ENCODE results near the gene GPM6B.

DNA sequence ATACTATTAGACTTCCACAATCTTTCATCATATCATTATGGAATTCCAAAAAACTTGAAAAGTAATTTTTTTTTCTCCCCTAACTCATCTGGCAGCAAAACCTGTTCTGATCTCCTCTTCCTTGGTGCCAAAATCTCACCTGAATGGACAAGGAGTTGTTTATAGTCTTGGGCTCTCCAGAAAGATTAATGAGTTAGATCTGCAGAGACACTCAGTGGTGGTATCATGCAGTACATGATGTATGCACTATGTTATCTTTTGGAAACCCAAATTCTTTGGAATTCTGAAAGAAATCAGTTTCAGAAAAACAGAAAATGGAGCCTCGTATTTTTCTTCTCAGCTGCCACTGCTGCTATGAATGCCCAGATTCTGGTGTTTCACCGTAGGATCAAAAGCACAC lies 11.7 kb downstream of the GPM6B start:
- TF ChIP-seq EZH2 (IDR thresholded peaks at IDR 0.05; ENCODE audit: low read depth, unreplicated experiment) (no peak), POLR2AphosphoS5 (IDR thresholded peaks at IDR 0.05; ENCODE audit: low read depth) (no peak), EZH2phosphoT487 (IDR thresholded peaks at IDR 0.05; ENCODE audit: unreplicated experiment) (no peak), STAT1 (IDR thresholded peaks at IDR 0.05; ENCODE audit: unreplicated experiment) (no peak), JUNB (IDR thresholded peaks at IDR 0.05; ENCODE audit: unreplicated experiment) (no peak), NANOG (IDR thresholded peaks at IDR 0.05; ENCODE audit: borderline replicate concordance) (no peak)
- TF ChIP-seq, protein P1, sequence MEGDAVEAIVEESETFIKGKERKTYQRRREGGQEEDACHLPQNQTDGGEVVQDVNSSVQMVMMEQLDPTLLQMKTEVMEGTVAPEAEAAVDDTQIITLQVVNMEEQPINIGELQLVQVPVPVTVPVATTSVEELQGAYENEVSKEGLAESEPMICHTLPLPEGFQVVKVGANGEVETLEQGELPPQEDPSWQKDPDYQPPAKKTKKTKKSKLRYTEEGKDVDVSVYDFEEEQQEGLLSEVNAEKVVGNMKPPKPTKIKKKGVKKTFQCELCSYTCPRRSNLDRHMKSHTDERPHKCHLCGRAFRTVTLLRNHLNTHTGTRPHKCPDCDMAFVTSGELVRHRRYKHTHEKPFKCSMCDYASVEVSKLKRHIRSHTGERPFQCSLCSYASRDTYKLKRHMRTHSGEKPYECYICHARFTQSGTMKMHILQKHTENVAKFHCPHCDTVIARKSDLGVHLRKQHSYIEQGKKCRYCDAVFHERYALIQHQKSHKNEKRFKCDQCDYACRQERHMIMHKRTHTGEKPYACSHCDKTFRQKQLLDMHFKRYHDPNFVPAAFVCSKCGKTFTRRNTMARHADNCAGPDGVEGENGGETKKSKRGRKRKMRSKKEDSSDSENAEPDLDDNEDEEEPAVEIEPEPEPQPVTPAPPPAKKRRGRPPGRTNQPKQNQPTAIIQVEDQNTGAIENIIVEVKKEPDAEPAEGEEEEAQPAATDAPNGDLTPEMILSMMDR (conservative IDR thresholded peaks at IDR 0.05; ENCODE audit: low read depth in 2 of 2): no peak
- TF ChIP-seq, protein P2, sequence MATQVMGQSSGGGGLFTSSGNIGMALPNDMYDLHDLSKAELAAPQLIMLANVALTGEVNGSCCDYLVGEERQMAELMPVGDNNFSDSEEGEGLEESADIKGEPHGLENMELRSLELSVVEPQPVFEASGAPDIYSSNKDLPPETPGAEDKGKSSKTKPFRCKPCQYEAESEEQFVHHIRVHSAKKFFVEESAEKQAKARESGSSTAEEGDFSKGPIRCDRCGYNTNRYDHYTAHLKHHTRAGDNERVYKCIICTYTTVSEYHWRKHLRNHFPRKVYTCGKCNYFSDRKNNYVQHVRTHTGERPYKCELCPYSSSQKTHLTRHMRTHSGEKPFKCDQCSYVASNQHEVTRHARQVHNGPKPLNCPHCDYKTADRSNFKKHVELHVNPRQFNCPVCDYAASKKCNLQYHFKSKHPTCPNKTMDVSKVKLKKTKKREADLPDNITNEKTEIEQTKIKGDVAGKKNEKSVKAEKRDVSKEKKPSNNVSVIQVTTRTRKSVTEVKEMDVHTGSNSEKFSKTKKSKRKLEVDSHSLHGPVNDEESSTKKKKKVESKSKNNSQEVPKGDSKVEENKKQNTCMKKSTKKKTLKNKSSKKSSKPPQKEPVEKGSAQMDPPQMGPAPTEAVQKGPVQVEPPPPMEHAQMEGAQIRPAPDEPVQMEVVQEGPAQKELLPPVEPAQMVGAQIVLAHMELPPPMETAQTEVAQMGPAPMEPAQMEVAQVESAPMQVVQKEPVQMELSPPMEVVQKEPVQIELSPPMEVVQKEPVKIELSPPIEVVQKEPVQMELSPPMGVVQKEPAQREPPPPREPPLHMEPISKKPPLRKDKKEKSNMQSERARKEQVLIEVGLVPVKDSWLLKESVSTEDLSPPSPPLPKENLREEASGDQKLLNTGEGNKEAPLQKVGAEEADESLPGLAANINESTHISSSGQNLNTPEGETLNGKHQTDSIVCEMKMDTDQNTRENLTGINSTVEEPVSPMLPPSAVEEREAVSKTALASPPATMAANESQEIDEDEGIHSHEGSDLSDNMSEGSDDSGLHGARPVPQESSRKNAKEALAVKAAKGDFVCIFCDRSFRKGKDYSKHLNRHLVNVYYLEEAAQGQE (IDR thresholded peaks at IDR 0.05; ENCODE audit: unreplicated experiment): no peak
- TF ChIP-seq, protein P3, sequence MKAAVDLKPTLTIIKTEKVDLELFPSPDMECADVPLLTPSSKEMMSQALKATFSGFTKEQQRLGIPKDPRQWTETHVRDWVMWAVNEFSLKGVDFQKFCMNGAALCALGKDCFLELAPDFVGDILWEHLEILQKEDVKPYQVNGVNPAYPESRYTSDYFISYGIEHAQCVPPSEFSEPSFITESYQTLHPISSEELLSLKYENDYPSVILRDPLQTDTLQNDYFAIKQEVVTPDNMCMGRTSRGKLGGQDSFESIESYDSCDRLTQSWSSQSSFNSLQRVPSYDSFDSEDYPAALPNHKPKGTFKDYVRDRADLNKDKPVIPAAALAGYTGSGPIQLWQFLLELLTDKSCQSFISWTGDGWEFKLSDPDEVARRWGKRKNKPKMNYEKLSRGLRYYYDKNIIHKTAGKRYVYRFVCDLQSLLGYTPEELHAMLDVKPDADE (IDR thresholded peaks at IDR 0.05): no peak

Measured in GM23338 (cell line).